ENCODE data around the gene CCDC30. TPM values are rescaled to one million over a fixed set of nuclear protein-coding genes. Genes with fewer than 3 reads are reported as not detected.
A peak's percentile ranks its signal among the peaks of the same experiment; 100 is the strongest.

CCDC30 gene
- total and polyA plus RNA-seq, 10 of the 15 experiments (the other 5 are each of a cell fraction or from before 2014, with no cell fraction given) = 0.46 to 1.8 (median 1.0) TPM

DNA sequence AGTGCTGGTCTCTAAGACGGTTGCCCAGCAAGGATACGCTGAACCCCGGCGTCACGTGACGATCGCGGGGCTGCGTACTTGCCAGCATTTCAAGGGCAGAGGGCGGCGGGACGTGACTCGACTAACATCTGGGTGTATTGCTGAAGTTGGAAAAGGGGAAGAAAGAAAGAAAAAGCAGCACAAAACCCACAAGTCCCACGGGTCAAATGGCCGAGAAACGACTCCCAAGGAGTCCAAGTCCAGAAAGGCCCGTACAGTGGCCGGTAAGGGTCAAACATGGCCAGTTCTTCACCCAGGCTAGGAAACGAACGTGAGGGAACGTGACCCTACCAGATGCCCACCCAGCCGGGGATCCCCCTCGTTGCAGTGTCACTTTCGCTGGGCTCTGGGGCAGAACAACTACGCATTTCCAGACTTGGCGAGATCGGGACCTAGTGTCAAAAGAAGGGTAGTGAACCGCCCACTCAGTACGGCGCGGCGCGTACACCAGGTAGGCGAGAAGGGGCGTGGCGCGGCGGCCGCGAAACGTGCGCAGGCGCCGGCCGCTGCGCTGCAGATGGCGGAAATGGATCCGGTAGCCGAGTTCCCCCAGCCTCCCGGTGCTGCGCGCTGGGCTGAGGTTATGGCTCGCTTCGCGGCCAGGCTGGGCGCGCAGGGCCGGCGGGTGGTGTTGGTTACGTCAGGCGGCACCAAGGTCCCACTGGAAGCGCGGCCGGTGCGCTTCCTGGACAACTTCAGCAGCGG lies 6.9 kb upstream of the CCDC30 start, which contains the start of the genes PPCS and ZMYND12 (continued):
- TF ChIP-seq, protein P1, sequence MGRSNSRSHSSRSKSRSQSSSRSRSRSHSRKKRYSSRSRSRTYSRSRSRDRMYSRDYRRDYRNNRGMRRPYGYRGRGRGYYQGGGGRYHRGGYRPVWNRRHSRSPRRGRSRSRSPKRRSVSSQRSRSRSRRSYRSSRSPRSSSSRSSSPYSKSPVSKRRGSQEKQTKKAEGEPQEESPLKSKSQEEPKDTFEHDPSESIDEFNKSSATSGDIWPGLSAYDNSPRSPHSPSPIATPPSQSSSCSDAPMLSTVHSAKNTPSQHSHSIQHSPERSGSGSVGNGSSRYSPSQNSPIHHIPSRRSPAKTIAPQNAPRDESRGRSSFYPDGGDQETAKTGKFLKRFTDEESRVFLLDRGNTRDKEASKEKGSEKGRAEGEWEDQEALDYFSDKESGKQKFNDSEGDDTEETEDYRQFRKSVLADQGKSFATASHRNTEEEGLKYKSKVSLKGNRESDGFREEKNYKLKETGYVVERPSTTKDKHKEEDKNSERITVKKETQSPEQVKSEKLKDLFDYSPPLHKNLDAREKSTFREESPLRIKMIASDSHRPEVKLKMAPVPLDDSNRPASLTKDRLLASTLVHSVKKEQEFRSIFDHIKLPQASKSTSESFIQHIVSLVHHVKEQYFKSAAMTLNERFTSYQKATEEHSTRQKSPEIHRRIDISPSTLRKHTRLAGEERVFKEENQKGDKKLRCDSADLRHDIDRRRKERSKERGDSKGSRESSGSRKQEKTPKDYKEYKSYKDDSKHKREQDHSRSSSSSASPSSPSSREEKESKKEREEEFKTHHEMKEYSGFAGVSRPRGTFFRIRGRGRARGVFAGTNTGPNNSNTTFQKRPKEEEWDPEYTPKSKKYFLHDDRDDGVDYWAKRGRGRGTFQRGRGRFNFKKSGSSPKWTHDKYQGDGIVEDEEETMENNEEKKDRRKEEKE (IDR thresholded peaks at IDR 0.05) = no peak
- TF ChIP-seq, protein P2, sequence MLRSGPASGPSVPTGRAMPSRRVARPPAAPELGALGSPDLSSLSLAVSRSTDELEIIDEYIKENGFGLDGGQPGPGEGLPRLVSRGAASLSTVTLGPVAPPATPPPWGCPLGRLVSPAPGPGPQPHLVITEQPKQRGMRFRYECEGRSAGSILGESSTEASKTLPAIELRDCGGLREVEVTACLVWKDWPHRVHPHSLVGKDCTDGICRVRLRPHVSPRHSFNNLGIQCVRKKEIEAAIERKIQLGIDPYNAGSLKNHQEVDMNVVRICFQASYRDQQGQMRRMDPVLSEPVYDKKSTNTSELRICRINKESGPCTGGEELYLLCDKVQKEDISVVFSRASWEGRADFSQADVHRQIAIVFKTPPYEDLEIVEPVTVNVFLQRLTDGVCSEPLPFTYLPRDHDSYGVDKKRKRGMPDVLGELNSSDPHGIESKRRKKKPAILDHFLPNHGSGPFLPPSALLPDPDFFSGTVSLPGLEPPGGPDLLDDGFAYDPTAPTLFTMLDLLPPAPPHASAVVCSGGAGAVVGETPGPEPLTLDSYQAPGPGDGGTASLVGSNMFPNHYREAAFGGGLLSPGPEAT (IDR thresholded peaks at IDR 0.05; ENCODE audit: low read depth) = peak; percentile 73
- no peak for TF ChIP-seq SIX5 (IDR thresholded peaks at IDR 0.05; ENCODE audit: low read depth, low read length, severe bottlenecking)
- TF ChIP-seq RAD51 (IDR thresholded peaks at IDR 0.05) = peak; percentile 98
- TF ChIP-seq, protein P3, sequence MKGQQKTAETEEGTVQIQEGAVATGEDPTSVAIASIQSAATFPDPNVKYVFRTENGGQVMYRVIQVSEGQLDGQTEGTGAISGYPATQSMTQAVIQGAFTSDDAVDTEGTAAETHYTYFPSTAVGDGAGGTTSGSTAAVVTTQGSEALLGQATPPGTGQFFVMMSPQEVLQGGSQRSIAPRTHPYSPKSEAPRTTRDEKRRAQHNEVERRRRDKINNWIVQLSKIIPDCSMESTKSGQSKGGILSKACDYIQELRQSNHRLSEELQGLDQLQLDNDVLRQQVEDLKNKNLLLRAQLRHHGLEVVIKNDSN (IDR thresholded peaks at IDR 0.05; ENCODE audit: borderline replicate concordance, extremely low read length, insufficient read depth, low read depth, low read length) = peak; percentile 95
- TF ChIP-seq EED (IDR thresholded peaks at IDR 0.05; ENCODE audit: low read depth) = peak; percentile 19; the same call in 1 of the 2 replicates
- peak; percentile 95 for TF ChIP-seq LARP7 (IDR thresholded peaks at IDR 0.05)
- TF ChIP-seq RCOR1 (conservative IDR thresholded peaks at IDR 0.05; ENCODE audit: low read depth, low read length) = 0 out of 2 replicates have a peak, but pooled peaks have one; percentile 49
- TF ChIP-seq HDAC6 (IDR thresholded peaks at IDR 0.05; ENCODE audit: unreplicated experiment) = peak; percentile 4
- TF ChIP-seq MYB (IDR thresholded peaks at IDR 0.05; ENCODE audit: borderline replicate concordance, low read depth, low read length) = no peak
- TF ChIP-seq KLF5 (IDR thresholded peaks at IDR 0.05; ENCODE audit: partially characterized antibody) = peak; percentile 21
- no peak for TF ChIP-seq CBX3 (IDR thresholded peaks at IDR 0.05; ENCODE audit: borderline replicate concordance, low read depth)
- no peak for TF ChIP-seq TBL1XR1 (IDR thresholded peaks at IDR 0.05; ENCODE audit: low read depth, low read length)
- no peak for TF ChIP-seq RAD21 (IDR thresholded peaks at IDR 0.05; ENCODE audit: insufficient read depth, low read depth, low read length)
- peak; percentile 85 for TF ChIP-seq NR2F1 (conservative IDR thresholded peaks at IDR 0.05)
- TF ChIP-seq NFYA (IDR thresholded peaks at IDR 0.05; ENCODE audit: borderline replicate concordance, low read depth, low read length) = no peak
- no peak; the same call in none of the 2 replicates for TF ChIP-seq POLR2AphosphoS2 (IDR thresholded peaks at IDR 0.05; ENCODE audit: low read depth, low read length)
- peak; percentile 87 for TF ChIP-seq NRF1 (conservative IDR thresholded peaks at IDR 0.05; ENCODE audit: low read depth, low read length)
- TF ChIP-seq SMAD1 (IDR thresholded peaks at IDR 0.05; ENCODE audit: low read depth, partially characterized antibody) = peak; percentile 25
- TF ChIP-seq IRF4 (IDR thresholded peaks at IDR 0.05; ENCODE audit: low read depth, low read length) = peak; percentile 67; the same call in 1 of the 2 replicates
- TF ChIP-seq, protein P4, sequence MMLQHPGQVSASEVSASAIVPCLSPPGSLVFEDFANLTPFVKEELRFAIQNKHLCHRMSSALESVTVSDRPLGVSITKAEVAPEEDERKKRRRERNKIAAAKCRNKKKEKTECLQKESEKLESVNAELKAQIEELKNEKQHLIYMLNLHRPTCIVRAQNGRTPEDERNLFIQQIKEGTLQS (IDR thresholded peaks at IDR 0.05; ENCODE audit: borderline replicate concordance, extremely low read depth, low read depth, low read length) = peak; percentile 68; the same call in 1 of the 2 replicates
- no peak for TF ChIP-seq NFXL1 (IDR thresholded peaks at IDR 0.05; ENCODE audit: borderline replicate concordance)
- TF ChIP-seq RB1 (IDR thresholded peaks at IDR 0.05; ENCODE audit: borderline replicate concordance) = peak; percentile 40; the same call in 1 of the 2 replicates
- peak; percentile 61 for TF ChIP-seq NR2C1 (IDR thresholded peaks at IDR 0.05)
- peak; percentile 60 for TF ChIP-seq CREB1 (IDR thresholded peaks at IDR 0.05; ENCODE audit: low read depth)
- no peak for TF ChIP-seq RFX5 (IDR thresholded peaks at IDR 0.05; ENCODE audit: low read depth, low read length)

All from GM12878 (cell line).